Measurements from ENCODE around the gene KCNH5.

DNA sequence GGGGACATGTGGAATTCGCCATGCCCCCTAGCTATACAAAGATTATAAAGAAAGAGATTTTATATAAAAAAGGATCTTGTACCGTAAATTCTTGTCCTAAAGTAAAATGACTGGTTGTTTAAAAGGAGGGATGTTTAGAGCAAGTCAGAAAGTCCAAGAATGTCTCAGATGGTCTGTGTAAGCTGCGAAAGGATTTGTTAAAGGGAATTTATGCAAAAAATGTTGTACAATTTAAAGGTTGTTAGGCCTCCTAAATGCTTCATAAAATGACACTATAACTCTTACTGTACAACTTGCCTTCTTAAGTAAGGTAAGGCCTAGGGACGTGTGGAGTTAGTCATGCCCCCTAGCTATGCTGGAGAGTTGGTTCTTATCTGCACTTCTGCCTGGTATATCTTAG is 237.6 kb downstream of the KCNH5 start:
- TF ChIP-seq, protein P1, sequence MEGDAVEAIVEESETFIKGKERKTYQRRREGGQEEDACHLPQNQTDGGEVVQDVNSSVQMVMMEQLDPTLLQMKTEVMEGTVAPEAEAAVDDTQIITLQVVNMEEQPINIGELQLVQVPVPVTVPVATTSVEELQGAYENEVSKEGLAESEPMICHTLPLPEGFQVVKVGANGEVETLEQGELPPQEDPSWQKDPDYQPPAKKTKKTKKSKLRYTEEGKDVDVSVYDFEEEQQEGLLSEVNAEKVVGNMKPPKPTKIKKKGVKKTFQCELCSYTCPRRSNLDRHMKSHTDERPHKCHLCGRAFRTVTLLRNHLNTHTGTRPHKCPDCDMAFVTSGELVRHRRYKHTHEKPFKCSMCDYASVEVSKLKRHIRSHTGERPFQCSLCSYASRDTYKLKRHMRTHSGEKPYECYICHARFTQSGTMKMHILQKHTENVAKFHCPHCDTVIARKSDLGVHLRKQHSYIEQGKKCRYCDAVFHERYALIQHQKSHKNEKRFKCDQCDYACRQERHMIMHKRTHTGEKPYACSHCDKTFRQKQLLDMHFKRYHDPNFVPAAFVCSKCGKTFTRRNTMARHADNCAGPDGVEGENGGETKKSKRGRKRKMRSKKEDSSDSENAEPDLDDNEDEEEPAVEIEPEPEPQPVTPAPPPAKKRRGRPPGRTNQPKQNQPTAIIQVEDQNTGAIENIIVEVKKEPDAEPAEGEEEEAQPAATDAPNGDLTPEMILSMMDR (IDR thresholded peaks at IDR 0.05), result no peak
- TF ChIP-seq ZNF121 (CRISPR knock-in tag; IDR thresholded peaks at IDR 0.05) (no peak), STAT6 (CRISPR knock-in tag; conservative IDR thresholded peaks at IDR 0.05; ENCODE audit: low read depth) (no peak), CREB1 (CRISPR knock-in tag; IDR thresholded peaks at IDR 0.05) (no peak), ZNF416 (CRISPR knock-in tag; IDR thresholded peaks at IDR 0.05) (no peak), HMGA2 (CRISPR knock-in tag; IDR thresholded peaks at IDR 0.05) (no peak), ZMAT4 (CRISPR knock-in tag; IDR thresholded peaks at IDR 0.05) (no peak), NFYB (CRISPR knock-in tag; conservative IDR thresholded peaks at IDR 0.05; ENCODE audit: low read depth) (no peak), NR2C2 (CRISPR knock-in tag; IDR thresholded peaks at IDR 0.05) (no peak), ESRRA (CRISPR knock-in tag; IDR thresholded peaks at IDR 0.05; ENCODE audit: borderline replicate concordance) (no peak)
- TF ChIP-seq, protein P2, sequence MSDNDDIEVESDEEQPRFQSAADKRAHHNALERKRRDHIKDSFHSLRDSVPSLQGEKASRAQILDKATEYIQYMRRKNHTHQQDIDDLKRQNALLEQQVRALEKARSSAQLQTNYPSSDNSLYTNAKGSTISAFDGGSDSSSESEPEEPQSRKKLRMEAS (CRISPR knock-in tag; IDR thresholded peaks at IDR 0.05), result no peak
